Loucy (cell line): ENCODE data around the gene GUCD1.

ENCODE experiments used
- CTCF ChIP-seq: fragments of 200-600 bp; sonication (generic); conservative IDR thresholded peaks from 2 replicates; pipeline ENCODE4 v1.5.1; 2014; ENCODE audit warnings: mild to moderate bottlenecking, antibody characterized with exemption, low read length
- EZH2phosphoT487 ChIP-seq: fragments of 200-600 bp; IDR thresholded peaks from 2 replicates; pipeline ENCODE4 v1.6.1; 2018; ENCODE audit warnings: antibody characterized with exemption, mild to moderate bottlenecking, moderate library complexity, borderline replicate concordance

- TF ChIP-seq CTCF = no peak
- TF ChIP-seq EZH2phosphoT487 = no peak
Observed at GRCh38 chr22:24499706-24500276, 55.1 kb downstream of the GUCD1 start.
